Measurements from ENCODE around the gene PIK3C3.
"Not testable (repeated sequence)": the region's sequence is repeated elsewhere in the genome, so short reads cannot be mapped to it uniquely, and the experiment has no call there.

Gene PIK3C3

DNA sequence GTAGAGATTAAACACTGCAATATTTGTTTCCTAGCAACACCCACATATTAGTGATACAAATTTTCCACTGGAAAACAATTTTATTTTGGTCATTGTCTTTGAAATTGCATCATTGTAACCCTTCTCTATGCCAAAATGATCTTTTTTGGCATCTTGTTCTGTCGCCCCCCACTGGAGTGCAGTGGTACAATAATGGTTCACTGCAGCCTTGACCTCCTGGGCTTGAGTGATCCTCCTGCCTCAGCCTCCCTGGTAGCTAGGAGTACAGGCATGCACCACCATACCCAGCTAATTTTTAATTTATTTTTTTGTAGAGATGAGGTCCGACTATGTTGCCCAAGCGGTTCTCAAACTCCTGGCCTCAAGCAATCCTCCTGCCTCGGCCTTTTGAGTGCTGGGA lies 117.4 kb downstream of the PIK3C3 start:
- no peak for DNase-seq (ENCODE audit: low read depth, low spot score)

DNA sequence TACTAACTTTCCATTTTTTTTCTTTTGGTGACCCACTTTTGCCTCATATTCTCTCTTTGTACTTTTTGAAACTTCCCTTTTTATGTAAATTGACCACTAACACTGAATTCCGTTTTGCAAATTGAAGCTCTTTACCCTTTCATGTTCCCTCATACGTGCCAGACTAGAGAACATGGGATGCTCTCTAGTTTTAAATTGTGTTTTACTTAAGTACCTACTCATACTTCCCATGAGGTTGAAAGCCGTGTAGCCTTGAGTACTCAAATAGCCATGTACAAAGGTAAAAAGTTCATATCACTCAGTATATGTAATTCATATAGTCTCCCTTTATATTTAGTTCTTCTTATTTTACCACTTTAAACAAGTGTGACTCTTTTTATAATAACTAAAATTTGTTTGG lies 119.7 kb downstream of the PIK3C3 start:
- no peak for DNase-seq (ENCODE audit: low read depth, low spot score)

DNA sequence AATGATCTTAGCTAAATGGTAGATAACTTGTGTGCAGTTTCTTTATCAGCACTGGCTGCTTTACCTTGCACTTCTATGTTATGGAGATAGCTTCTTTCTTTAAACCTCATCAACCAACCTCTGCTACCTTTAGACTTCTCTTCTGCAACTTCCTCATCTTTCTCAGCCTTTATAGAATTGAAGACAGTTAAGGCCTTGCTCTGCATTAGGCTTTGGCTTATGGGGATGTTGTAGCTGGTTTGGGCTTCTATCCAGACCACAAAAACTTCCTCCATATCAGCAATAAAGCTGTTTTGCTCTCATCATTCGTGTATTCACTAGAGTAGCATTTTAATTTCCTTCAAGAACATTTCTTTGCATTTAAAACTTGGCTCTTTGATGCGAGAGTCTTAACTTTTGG lies 123.7 kb downstream of the PIK3C3 start:
- no peak for DNase-seq (ENCODE audit: low read depth, low spot score)

- DNase-seq (ENCODE audit: low read depth, low spot score), result no peak
Measured at GRCh38 chr18:42080340-42080739, 125.3 kb downstream of the PIK3C3 start.

DNA sequence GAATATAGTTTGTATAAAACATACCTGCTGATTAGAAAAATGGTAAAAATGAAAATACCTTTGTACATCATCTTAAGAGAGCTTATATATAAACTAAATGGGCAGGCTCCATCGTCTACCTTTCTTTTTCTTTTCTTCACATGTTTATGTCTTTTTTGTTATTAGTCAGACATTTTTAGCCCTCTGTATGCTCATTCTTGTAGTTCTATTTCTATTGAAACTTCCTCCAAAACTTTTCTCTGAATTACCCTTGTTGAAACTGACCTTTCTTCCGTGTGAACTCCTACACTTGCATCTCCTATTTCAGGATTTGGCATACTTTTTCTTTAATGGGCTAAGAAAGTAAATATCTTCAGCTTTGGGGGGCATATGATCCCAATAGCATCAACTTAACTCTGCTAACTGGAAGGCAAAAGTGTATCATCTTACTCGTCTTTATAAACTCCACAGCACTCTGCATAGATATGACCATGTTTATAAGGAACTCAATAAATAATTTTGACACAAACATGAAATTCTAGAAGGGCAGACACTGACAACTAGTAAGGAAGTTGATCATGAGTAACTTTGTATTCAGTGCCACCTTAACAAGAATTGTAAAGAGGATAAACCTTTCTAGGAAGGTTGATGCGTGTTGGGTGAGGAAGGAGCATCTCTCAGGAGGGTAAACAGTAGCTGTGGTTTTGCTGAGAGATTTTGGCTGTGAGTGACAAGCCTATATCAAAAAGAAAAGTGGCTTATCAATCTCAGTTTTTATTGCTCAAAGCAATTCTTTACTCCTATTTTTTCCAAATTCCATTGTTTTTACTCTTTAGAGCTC lies 127.6 kb downstream of the PIK3C3 start:
- DNase-seq (ENCODE audit: low read depth, low spot score), result no peak

DNA sequence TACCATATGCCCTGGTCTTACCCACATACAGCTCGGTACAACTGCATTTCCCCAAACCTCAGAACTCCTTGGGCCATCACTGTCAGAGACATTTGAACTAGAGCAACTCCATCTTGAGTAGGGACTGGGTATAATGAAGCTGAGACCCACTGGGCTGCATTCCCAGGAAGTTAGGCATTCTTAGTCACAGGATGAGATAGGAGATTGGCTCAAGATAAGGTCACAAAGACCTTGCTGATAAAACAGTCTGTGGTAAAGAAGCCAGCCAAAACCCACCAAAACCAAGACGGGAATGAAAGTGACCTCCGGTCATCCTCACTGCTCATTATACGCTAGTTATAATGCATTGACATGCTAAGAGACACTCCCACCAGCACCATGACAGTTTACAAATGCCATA lies 131.3 kb downstream of the PIK3C3 start:
- DNase-seq (ENCODE audit: low read depth, low spot score), result no peak

DNA sequence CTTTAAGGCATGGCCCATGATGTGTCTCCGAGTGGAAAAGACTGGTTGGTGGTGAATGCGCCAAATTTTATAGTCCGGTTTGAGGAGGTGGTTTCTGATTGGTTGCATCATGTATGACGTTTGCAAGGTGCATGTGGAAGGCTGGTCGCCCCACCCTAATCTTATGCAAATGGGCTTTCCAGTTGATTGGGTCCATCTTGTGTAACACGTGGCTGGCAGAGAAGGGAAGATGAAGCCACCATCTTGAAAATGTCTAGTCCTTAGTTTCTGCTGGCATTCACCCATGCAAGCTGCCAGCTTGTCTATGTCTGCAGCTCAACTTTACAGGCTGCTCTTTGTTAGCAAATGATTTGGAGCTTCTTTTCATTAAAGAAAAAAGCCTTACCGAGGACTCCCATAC lies 132.2 kb downstream of the PIK3C3 start:
- no peak for DNase-seq (ENCODE audit: low read depth, low spot score)

- no peak for DNase-seq (ENCODE audit: low read depth, low spot score)
Measured at GRCh38 chr18:42087876-42088275, 132.8 kb downstream of the PIK3C3 start.

- no peak for DNase-seq (ENCODE audit: low read depth, low spot score)
Measured at GRCh38 chr18:42092848-42093247, 137.8 kb downstream of the PIK3C3 start.

- DNase-seq (ENCODE audit: low read depth, low spot score), result no peak
Measured at GRCh38 chr18:42094875-42095274, 139.8 kb downstream of the PIK3C3 start.

- no peak for DNase-seq (ENCODE audit: low read depth, low spot score)
Measured at GRCh38 chr18:42095732-42096377, 140.8 kb downstream of the PIK3C3 start.

DNA sequence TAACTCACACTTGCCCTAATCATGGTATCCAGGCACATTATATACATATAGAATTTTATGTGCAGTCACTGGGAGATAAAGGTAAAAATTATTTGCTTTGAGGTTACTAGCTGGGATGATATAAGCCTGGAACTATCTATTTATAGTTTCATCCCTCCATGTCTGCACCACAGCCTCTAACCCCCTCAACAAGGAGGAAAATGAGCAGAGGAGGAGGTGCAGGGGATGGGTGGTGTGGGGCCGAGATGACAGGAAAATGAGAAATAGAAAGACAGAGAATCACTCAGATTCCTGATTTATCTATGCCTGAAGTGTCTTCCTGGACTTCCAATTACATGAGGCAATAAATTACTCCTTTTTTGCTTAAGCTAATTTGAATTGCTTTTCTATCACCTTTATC lies 145.2 kb downstream of the PIK3C3 start:
- DNase-seq (ENCODE audit: low read depth, low spot score), result no peak

DNA sequence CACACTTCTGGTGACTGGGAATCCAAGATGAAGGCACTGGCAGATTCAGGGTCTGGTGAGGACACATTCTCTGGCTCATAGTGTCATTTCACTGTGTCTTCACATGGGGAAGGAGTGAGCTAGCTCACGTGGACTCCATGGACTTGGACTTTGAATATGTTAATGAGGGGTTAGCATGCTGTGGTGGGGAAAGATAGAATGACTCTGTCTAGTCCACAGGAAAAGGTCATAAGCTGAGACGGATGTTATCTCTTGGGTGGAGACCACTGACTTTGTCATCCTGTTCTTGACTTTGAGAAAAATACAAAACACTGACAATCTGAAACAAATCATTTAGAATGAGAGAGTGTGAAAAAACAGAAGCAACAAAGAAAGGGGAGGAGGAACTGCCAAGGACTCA lies 145.9 kb downstream of the PIK3C3 start:
- DNase-seq (ENCODE audit: low read depth, low spot score), result no peak

GRCh38 chr18:42105394-42105793 lies 150.4 kb downstream of the PIK3C3 start:
- no peak for DNase-seq (ENCODE audit: low read depth, low spot score)

DNA sequence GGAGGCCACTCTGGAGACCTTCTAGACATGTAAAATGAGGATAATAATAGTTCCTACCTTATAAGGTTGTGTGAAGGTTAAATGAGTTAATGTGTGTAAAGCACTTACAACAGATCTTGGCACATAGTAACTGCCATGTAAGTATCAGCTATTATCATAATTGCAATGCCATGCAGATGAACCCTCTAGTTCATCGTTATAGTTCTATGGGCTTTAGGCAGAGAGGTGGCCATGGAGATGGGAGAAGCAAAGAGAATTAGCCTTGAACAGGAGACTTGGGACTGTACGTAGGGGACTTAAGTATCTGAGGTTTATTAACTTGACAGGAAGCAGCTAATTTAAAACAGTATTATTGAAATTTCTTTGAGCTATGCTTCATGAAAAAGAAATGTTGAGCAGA lies 151.8 kb downstream of the PIK3C3 start:
- DNase-seq (ENCODE audit: low read depth, low spot score), result no peak

GRCh38 chr18:42107287-42107686 lies 152.3 kb downstream of the PIK3C3 start:
- DNase-seq (ENCODE audit: low read depth, low spot score), result no peak

DNA sequence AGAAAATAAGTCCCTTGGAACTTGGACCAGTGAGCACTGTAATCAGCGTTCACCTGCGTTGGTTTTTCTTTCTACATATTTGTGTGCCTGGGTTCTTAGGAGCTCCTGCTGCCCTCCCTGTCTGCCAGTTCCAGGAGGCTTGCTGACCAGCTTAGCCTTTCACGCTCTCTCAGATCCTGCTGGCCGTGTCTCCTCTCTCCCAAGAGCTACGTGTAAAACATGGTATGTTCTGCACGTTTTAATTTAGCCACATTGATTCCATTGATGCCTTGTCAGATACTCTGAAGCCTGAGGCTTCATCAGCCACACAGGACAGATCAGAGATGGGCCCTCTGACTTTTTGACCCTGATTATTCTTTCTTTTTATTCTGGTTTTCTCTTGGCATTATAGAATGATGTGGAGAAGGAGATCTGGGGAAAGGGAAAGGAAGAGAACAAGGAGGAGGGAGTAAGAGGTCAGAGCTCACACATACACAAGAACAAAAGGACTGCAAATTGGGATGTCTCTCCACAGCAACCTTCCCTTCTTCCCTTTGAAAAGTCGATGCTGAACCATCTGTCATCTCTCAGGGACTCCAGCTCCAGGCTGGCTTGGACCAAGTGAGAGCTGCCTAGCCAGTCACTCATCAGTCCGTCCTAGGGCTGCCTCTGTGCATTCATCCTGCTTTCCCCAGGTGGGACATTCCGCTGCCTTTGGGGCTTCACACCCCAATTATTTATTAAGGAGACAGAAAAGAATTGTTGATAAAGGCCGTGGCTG lies 152.8 kb downstream of the PIK3C3 start:
- DNase-seq (ENCODE audit: low read depth, low spot score), result no peak

DNA sequence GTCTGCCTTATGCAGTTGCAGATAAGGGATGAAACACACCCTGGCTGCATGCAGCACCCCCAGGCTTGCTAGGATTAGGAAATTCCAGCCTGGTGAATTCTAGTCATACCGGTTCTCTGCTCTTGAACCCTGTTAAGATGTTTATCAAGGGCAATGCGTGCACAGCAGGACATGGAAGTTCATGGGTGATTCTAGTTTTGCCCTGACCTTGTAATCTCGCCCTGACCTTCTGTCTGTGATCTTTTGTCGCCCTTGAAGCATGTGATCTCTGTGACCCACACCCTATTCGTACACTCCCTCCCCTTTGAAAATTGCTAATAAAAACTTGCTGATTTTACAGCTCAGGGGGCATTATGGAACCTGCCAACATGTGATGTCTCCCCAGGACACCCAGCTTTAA lies 157.1 kb downstream of the PIK3C3 start:
- DNase-seq (ENCODE audit: low read depth, low spot score), result not testable (repeated sequence)

DNA sequence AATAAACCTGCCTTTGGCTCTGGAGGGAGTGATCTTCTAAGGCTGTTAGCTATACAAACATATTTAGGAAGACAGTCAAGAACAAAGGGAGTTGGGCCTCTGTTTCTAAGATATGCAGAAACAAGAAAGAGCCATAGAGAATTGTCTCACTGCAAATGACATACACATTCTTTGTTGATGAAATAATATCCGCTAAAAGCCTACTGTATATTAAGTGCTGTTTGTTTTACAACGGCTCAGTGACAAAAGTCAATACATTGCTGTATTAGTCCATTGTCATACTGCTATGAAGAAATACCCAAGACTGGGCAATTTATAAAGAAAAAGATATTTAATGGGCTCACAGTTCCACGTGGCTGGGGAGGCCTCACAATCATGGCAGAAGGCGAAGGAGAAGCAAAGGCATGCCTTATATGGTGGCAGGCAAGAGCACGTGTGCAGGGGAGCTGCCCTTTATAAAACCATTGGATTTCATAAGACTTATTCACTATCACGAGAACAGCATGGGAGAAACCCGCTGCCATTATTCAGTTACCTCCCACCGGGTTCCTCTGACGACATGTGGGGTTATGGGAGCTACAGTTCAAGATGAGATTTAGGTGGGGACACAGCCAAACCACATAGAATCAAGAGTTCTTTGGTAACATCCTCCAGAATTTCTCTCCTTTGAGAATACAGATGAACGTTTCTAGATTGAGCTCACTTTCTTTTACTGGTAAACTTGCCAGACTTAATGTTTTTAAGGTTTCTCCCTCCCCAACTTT lies 157.8 kb downstream of the PIK3C3 start:
- DNase-seq (ENCODE audit: low read depth, low spot score), result no peak

DNA sequence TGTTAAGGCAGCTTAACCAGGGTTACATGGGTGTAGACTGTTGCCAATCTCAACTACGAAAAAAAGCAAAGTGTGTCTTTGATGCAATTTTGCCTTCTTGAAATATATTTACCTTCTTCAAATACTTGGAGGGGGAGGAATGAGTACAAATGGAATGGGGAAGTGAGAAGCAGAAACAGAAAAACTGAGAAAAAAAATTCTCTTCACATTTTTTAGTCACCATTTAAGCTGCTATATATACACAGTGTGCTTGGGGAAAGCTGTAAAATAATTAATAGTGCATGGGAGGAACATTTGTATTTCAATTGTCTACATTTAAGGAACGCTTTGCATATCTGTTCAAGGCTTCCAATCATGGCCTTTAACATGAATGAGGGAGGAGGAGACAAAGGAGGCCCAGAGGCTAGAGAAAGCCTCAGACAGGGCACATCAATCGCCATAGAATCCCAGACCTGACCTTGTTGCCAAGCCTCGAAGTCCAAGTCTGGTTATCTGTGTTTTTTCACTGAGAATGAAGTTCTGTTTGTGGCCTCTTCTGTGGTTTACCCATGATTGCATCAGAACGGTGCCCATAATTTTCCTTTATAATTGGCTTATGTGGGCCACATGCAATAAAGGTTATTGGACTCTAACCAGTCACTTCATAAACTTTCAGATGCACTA lies 158.6 kb downstream of the PIK3C3 start:
- DNase-seq (ENCODE audit: low read depth, low spot score), result no peak

GRCh38 chr18:42114310-42114943 lies 159.4 kb downstream of the PIK3C3 start:
- peak; percentile 17 for DNase-seq (ENCODE audit: low read depth, low spot score)

Data from brain pericyte (primary cell).